Measurements from ENCODE around the gene BICD2. TPM values are rescaled to one million over a fixed set of nuclear protein-coding genes. Genes with fewer than 3 reads are reported as not detected.
"Not testable (repeated sequence)": the region's sequence is repeated elsewhere in the genome, so short reads cannot be mapped to it uniquely, and the experiment has no call there.

The BICD2 gene
- 10 to 100 TPM; 28.8 to 34.3 (median 30.8) TPM for polyA plus RNA-seq (ENCODE audit: insufficient read length in 4 of 4)

GRCh38 chr9:92764381-92764987, at the start of gene BICD2:
TSS of gene BICD2 (minus strand) at chr9:92764833. CDS start at chr9:92764744, 89 bp downstream.
- peak in 1 of 4 donors; percentile 95 for DNase-seq (ENCODE audit: low read depth in 4 of 4, low spot score in 2 of 4)

DNA sequence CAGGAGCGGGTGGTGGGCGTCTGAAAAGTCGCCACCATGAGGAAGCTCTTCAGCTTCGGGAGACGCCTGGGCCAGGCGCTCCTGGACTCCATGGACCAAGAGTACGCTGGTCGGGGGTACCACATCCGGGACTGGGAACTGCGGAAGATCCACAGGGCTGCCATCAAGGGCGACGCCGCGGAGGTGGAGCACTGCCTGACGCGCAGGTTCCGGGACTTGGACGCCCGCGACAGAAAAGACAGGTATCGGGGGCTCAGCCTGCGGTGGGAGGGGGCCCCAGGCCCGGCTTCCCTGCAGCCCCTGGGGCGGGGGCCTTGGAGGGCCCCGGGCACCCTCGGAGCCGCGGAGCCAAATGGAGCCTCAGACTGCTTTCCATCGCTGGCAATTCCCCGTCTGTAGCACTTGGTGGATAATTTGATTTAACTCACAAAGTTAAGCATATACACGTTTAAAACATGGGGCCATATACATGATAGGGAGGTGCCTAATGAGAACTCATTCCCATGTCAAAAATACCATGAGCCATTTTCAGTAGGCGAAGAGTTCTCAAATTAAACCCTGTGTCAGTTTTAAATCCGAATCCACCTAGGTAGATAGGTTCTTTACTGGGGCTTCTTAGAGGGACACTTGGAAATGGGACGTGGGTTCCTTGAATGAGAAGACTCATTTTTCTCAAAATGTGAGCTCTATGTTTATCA, 45.1 kb upstream of the BICD2 start:
- not testable (repeated sequence) for DNase-seq (ENCODE audit: low read depth in 4 of 4, low spot score in 2 of 4)

GRCh38 chr9:92808726-92809451, 44.3 kb upstream of the BICD2 start:
- DNase-seq (ENCODE audit: low read depth in 4 of 4, low spot score in 2 of 4) = peak; percentile 36 to 65 (median 56)

- DNase-seq (ENCODE audit: low read depth in 4 of 4, low spot score in 2 of 4) = no peak
These were observed 43.4 kb upstream of the BICD2 start for GRCh38 chr9:92807757-92808725.

- DNase-seq (ENCODE audit: low read depth in 4 of 4, low spot score in 2 of 4) = no peak
These were observed 42.6 kb upstream of the BICD2 start for GRCh38 chr9:92807031-92807756.

GRCh38 chr9:92804727-92805126, 40.1 kb upstream of the BICD2 start:
- no peak for DNase-seq (ENCODE audit: low read depth in 4 of 4, low spot score in 2 of 4)

DNA sequence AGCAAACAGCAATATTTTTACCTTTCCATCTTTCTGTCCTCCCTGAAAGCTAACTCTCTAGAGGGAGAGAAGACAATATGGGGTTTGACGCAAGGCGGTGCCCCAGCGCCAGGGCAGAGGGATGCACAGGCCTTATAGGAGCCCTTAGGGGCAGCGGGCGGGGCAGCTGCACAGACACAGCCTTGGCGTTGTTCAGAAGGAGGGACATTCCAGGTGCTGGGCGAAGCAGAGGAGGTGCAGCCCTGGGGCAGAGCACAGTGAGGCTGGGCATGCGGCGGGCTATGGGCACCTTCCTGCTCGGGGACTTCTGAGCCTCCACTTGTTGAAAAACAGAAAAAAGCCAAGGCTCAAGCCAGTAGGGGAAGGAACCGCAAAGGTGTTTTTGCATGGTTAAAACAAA, 33.7 kb upstream of the BICD2 start:
- no peak for DNase-seq (ENCODE audit: low read depth in 4 of 4, low spot score in 2 of 4)

DNA sequence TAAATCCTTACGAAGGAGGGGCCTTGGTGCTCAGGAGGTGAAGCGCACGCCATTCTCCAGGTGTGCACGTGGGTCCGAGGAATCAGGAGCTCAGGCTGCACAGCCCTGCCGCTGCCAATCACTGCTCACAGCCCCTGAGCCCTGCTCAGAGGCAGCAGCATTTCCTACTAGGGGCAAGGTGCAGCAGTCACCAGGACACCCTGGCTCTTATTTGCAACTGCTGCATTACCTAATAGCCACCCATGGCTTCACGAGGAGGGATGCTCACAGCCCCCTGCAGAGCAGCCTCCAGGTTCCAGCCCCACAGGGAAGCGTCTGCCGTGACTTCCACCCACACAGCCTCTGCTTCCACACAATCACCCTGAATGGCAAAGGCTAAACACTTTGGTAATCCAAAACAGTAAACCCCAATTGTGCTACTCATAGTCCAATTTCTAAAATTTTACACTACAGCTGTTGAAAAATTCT, 31.7 kb upstream of the BICD2 start:
- not testable (repeated sequence) for DNase-seq (ENCODE audit: low read depth in 4 of 4, low spot score in 2 of 4)

DNA sequence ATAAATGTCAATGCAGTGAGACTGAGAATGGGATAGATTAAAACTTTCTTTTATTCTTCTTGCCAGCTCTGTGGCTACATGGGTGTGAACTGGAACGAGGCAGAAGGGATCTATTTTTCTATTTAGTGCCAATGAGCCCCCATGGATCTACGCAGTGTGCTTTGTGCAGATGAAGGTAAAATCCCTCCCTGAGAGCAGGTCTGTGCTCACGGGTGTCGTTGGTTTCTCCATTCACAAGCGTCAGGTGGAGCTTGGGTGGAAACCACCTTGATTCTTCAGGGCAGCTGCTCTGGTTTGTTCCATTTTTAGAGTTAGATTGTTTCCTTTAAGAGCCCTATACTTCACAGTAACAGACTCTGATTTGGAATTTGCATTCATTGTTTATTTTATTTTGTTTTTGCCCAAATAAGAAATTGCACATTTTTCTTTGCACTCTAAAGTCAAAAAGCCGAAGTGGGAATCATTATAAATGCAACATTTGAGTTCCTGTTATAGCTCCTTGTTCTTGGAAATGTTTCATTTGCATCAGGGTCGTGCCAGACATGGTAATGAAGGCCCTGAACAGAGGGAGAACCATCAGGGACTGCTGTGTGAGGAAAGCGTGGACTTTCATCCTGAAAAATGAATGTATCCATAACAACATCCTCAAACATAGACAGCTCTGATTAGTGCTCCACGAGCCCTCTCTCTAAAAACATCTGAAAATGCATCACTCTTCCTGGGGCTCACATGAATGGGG, 31.1 kb upstream of the BICD2 start:
- no peak for DNase-seq (ENCODE audit: low read depth in 4 of 4, low spot score in 2 of 4)

DNA sequence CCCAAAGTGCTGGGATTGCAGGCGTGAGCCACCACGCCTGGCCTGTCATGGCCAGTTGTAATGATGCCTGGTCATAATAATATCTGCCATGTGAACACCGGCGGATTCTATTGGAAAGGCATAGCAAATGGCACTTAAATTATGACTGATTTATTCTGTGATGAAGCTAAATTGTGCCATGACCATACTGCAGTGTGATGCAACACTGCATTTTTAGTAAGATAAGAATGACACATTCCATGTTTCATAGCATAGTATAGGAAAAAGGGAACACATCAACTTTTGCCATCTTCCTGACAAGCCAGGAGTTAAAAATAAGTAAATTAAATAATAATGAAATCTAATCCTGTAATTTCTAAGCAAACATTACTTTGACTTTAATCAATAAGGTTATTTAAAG, 30.4 kb upstream of the BICD2 start:
- DNase-seq (ENCODE audit: low read depth in 4 of 4, low spot score in 2 of 4) = no peak

DNA sequence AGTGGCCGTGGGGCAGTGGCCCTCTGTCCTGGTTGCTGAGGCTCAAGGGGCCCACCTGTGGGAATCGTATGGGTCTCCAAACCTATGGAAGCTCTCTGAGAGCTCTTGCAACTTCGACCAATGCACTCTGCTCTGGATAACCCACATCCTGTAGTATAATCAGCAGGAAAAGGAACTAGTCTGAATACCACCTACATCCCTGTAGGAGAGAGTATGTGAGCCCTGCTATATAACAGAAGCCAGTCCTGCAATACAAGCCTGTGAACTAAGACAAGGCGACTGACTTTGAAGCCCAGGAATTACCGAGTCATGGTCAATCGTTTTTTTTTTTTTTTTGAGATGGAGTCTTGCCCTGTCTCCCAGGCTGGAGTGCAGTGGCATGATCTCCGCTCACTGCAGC, 29.8 kb upstream of the BICD2 start:
- DNase-seq (ENCODE audit: low read depth in 4 of 4, low spot score in 2 of 4) = no peak

GRCh38 chr9:92790542-92791527, 26.2 kb upstream of the BICD2 start:
- DNase-seq (ENCODE audit: low read depth in 4 of 4, low spot score in 2 of 4) = peak in 2 of 4 donors; percentile 31 to 75

DNA sequence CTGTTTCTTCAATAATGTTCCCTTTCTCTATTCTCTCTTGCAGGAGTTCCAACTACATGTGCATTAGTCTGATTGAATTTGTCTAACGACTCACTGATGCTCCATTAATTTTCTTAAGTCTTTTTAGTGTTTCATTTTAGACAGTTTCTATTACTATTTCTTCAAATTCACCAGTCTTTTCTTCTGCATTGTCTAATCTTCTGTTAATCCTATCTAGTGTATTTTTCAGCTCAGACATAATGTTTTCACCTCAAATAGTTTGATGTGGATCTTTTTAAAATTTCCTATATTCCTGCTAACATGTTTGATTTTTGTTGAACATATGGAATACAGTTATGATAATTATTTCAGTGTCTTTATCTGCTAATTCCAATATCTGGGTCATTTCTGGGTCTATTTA, 21.7 kb upstream of the BICD2 start:
- no peak for DNase-seq (ENCODE audit: low read depth in 4 of 4, low spot score in 2 of 4)

GRCh38 chr9:92781899-92782298, 17.3 kb upstream of the BICD2 start:
- no peak for DNase-seq (ENCODE audit: low read depth in 4 of 4, low spot score in 2 of 4)

GRCh38 chr9:92780206-92780605, 15.6 kb upstream of the BICD2 start:
- DNase-seq (ENCODE audit: low read depth in 4 of 4, low spot score in 2 of 4) = no peak

DNA sequence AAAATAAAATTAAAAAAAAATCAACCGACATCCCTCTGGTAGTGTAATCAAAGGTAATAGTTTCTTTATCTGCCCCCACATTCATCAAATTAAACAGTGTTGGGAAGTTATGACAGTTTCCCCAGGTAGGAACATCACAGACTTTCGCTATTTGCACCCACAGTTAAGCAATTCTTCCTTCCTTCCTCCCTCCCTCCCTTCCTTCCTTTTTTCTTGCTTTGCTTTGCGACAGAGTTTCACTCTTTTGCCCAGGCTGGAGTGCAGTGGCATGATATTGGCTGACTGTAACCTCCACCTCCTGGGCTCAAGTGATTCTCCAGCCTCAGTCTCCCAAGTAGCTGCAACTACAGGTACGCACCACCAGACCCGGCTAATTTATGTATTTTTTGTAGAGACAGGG, 10.8 kb upstream of the BICD2 start:
- no peak for DNase-seq (ENCODE audit: low read depth in 4 of 4, low spot score in 2 of 4)

DNA sequence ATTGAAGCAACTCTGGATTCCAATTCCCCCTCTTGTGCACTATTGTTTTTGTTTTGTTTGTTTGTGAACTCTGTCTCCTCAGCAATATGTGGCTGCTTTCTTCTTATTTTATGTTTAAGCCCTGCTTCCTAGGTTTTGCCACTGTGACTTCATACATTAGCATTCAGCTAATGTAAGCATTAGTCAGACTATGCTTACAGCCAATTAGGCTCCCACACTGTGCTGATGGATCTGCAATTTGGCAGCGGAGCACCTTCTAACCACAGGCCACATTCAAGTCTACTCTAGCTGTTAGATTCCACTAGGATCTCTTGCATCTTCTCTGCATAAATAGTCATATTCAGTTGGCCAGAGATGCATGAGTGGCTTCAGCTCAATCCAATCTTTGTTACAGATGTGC, 9.6 kb upstream of the BICD2 start:
- no peak for DNase-seq (ENCODE audit: low read depth in 4 of 4, low spot score in 2 of 4)

DNA sequence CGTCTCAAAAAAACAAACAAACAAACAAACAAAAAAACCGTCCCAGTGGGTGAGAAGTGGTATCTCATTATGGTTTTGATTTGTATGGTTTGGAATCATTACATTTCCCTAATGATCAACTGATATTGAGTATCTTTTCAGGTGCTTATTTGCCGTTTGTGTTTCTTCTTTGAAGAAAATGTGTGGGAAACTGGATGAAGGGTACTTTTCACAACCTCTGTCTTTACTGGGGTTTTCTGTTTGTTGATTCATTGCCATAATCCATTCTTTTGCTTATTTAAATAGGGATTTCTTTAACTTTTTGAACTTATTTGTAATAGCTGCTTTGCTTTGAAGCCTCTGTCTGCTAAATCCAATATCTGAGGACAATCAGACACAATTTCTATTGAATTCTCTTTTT, 9.2 kb upstream of the BICD2 start:
- DNase-seq (ENCODE audit: low read depth in 4 of 4, low spot score in 2 of 4) = no peak

All from left renal cortex interstitium (tissue), 4 donors.